ENCODE results near the gene TBC1D14. TPM values are rescaled to one million over a fixed set of nuclear protein-coding genes. Genes with fewer than 3 reads are reported as not detected.

The TBC1D14 gene
- total and polyA plus RNA-seq, 2 experiments from 2014 or later = 33.6 to 50.8 TPM

GRCh38 chr4:6956087-6956433, 46.4 kb downstream of the TBC1D14 start:
- TF ChIP-seq EZH2 (IDR thresholded peaks at IDR 0.05; ENCODE audit: borderline replicate concordance) (no peak), CTCF (IDR thresholded peaks at IDR 0.05; ENCODE audit: poor library complexity) (no peak), EZH2phosphoT487 (IDR thresholded peaks at IDR 0.05; ENCODE audit: low read depth, severe bottlenecking, unreplicated experiment) (no peak)
- peaks cover 3% of the 10 kb centered on the region for H4K20me1 ChIP-seq (ENCODE audit: insufficient read depth, poor library complexity, severe bottlenecking)
- no peaks in the 10 kb centered on the region for H3K9me2 ChIP-seq (replicated peaks; ENCODE audit: insufficient read depth)
- H3K4me1 ChIP-seq (ENCODE audit: insufficient read depth) = peaks cover 35% of the 10 kb centered on the region
- H3K4me2 ChIP-seq = peak overlapping the region; percentile 67
- WGBS (ENCODE audit: low lambda C conversion rate, missing lambda C conversion rate) = 95% methylated on average over 6 of the region's 6 CpGs
- H3K27ac ChIP-seq = peak overlapping the region; percentile 93
- H2AFZ ChIP-seq = no peak overlapping the region
- no peaks in the 10 kb centered on the region for H3K36me3 ChIP-seq (replicated peaks; ENCODE audit: insufficient read depth, low read depth)
- H3K9me3 ChIP-seq (ENCODE audit: low read depth) = no peaks in the 10 kb centered on the region
- no peak for DNase-seq (ENCODE audit: low spot score)
- peaks cover 92% of the 10 kb centered on the region for H3K79me2 ChIP-seq
- no peak overlapping the region for H3K4me3 ChIP-seq
- H3K27me3 ChIP-seq = no peaks in the 10 kb centered on the region

DNA sequence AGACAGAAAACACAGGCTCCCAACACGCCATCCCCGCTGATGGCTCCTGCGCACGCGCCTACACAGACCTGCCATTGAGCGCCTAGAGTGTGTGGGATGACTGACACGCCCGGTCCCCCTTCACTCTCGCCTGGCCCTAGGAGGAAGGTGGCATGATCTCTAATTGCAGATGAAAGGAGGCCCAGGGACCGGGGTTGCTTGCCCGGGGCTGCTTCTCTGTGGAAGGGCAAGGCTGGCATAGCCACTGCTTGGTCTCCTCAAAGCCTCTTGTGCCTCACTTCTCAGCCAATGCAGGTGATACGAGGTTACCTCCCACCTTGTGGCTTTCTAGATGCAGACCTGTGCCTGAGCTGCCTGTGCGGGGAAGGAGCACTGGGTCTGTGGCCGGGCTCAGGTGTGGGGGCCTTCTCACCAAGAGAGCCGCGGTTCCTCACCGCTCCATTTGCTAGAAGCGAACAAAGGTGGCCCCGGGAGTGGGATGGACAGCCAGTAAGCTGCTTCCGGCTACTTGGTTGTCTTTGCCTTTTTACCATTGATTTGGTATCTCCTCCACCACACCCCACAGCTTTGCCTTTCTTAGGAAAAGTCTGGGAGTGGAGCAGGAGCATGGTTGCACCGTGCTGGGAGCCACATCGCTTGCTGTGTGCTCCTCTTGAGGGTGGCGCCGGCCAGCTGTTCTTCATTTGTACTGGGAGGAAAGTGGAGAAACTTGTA, 47.0 kb downstream of the TBC1D14 start:
- no peak for DNase-seq (ENCODE audit: low spot score)
- Histone ChIP-seq H3K79me2 (peaks cover 92% of the 10 kb centered on the region), H3K9me2 (replicated peaks; ENCODE audit: insufficient read depth) (no peaks in the 10 kb centered on the region), H3K4me3 (no peak overlapping the region), H3K27me3 (no peaks in the 10 kb centered on the region), H3K27ac (peak overlapping the region; percentile 93), H3K4me2 (no peak overlapping the region), H3K36me3 (replicated peaks; ENCODE audit: insufficient read depth, low read depth) (no peaks in the 10 kb centered on the region), H4K20me1 (ENCODE audit: insufficient read depth, poor library complexity, severe bottlenecking) (peaks cover 3% of the 10 kb centered on the region), H2AFZ (no peak overlapping the region), H3K4me1 (ENCODE audit: insufficient read depth) (peaks cover 35% of the 10 kb centered on the region), H3K9me3 (ENCODE audit: low read depth) (no peaks in the 10 kb centered on the region)
- TF ChIP-seq EZH2 (IDR thresholded peaks at IDR 0.05; ENCODE audit: borderline replicate concordance) (no peak), CTCF (IDR thresholded peaks at IDR 0.05; ENCODE audit: poor library complexity) (no peak), EZH2phosphoT487 (IDR thresholded peaks at IDR 0.05; ENCODE audit: low read depth, severe bottlenecking, unreplicated experiment) (no peak)
- 91% methylated on average over 24 of the region's 24 CpGs for WGBS (ENCODE audit: low lambda C conversion rate, missing lambda C conversion rate)

DNA sequence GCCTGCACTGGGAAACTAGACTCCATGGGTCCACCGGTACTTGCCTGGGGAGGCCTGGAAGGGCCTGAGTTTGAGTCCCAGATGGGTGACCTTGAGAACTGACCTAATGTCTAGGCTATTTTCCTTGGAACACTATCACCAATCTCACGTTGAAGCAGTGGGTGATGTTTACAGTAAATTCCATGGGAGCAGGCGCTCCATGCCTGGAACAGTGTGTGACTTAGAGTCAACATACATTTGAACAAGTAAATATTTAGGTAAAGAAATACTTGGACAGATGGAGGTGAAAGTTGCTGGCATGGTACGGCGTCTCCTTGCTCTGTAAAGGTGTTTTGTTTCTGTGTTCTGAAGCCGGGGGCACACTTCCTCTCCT, 47.5 kb downstream of the TBC1D14 start:
- H3K4me1 ChIP-seq (ENCODE audit: insufficient read depth) = peaks cover 35% of the 10 kb centered on the region
- DNase-seq (ENCODE audit: low spot score) = no peak
- no peak overlapping the region for H3K4me2 ChIP-seq
- TF ChIP-seq EZH2 (IDR thresholded peaks at IDR 0.05; ENCODE audit: borderline replicate concordance) (no peak), CTCF (IDR thresholded peaks at IDR 0.05; ENCODE audit: poor library complexity) (no peak), EZH2phosphoT487 (IDR thresholded peaks at IDR 0.05; ENCODE audit: low read depth, severe bottlenecking, unreplicated experiment) (no peak)
- no peaks in the 10 kb centered on the region for H3K27me3 ChIP-seq
- no peak overlapping the region for H3K4me3 ChIP-seq
- H3K36me3 ChIP-seq (replicated peaks; ENCODE audit: insufficient read depth, low read depth) = no peaks in the 10 kb centered on the region
- peaks cover 3% of the 10 kb centered on the region for H4K20me1 ChIP-seq (ENCODE audit: insufficient read depth, poor library complexity, severe bottlenecking)
- H3K9me3 ChIP-seq (ENCODE audit: low read depth) = no peaks in the 10 kb centered on the region
- 60% methylated on average over 6 of the region's 6 CpGs for WGBS (ENCODE audit: low lambda C conversion rate, missing lambda C conversion rate)
- no peak overlapping the region for H2AFZ ChIP-seq
- H3K27ac ChIP-seq = peak overlapping the region; percentile 93
- H3K9me2 ChIP-seq (replicated peaks; ENCODE audit: insufficient read depth) = no peaks in the 10 kb centered on the region
- H3K79me2 ChIP-seq = peaks cover 92% of the 10 kb centered on the region
